GM10266 (cell line): ENCODE results near the gene SETMAR.
"Not testable (repeated sequence)": the region's sequence is repeated elsewhere in the genome, so short reads cannot be mapped to it uniquely, and the experiment has no call there.

Experiments used
- DNase-seq: peaks from one replicate; pipeline ENCODE4 v3.0.0; 2012; ENCODE audit errors: extremely low spot score
- TF ChIP-seq, protein P1 (sequence below): IDR thresholded peaks from 2 replicates; pipeline ENCODE4 v1.5.1; 2012; ENCODE audit warnings: mild to moderate bottlenecking, low read depth; ENCODE audit not compliant: control insufficient read depth, insufficient read depth; ENCODE audit errors: missing control alignments

The SETMAR gene

DNA sequence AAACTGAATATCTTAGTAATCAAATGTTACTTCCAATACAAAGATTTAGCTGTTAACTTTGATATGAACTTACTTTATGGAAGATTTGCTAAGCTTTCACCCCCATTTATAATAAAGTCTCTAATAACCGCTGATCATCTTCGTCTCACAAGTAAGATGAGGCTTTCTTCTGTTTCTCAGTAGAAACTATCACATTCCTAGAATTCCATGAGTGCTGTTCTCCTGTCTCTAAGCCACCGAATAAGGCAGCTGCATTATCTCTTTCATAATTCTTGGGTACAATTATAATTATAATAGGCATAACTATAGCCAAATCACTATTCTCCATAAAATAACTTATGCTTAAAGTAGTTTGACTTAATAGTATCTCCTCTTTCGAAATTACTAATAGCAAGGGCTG lies 18.3 kb upstream of the SETMAR start:
- no peak for DNase-seq
- TF ChIP-seq, protein P1, sequence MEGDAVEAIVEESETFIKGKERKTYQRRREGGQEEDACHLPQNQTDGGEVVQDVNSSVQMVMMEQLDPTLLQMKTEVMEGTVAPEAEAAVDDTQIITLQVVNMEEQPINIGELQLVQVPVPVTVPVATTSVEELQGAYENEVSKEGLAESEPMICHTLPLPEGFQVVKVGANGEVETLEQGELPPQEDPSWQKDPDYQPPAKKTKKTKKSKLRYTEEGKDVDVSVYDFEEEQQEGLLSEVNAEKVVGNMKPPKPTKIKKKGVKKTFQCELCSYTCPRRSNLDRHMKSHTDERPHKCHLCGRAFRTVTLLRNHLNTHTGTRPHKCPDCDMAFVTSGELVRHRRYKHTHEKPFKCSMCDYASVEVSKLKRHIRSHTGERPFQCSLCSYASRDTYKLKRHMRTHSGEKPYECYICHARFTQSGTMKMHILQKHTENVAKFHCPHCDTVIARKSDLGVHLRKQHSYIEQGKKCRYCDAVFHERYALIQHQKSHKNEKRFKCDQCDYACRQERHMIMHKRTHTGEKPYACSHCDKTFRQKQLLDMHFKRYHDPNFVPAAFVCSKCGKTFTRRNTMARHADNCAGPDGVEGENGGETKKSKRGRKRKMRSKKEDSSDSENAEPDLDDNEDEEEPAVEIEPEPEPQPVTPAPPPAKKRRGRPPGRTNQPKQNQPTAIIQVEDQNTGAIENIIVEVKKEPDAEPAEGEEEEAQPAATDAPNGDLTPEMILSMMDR = no peak

DNA sequence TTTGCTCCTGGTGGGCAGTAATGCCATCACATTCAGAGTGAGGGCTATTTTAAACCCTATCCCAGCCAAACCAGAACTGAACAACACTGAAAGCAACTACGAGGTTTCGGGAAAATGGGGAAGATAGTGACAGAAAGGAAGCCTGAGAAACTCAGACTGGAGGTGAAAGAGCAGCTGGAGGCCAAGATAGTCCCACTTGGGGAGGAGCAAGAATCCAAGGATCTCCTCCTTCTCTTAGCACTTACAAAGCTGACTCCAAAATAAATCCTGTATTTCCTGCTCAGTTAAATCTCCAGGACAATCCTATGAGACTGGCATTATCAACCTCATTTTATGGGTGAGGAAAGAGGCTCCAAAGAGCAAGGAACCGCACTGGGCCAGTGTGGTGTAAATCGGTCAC lies 14.1 kb upstream of the SETMAR start:
- TF ChIP-seq, protein P1 = no peak
- DNase-seq = no peak

DNA sequence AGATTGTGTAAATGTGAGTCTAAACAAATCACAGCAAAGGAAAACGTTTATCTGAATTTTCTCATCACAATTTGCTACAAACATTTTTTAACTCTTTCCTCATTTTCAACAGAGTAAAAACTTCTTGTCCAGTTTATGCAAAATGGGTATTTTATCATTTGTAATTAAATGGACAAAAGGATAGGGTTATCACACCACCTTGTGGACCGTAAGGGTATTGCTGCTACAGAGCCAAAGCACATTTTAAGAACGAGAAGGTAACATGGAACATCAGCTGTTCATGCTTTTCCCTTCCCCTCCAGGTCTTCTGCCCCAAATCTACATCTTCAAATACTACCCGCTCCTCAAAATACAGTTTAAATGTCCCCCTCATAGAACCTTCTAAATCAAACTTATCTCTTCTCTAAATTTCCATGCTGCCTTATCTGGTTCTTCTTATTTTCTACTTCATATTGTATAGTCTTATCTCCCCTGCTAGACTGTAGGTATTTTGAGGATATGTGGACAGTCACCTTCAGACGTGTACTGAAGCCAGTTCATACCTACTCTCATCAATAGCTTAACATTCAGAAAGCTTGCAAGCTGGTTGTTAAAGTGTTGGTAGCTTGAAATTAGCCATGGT lies 12.8 kb upstream of the SETMAR start:
- DNase-seq = peak; percentile 20
- TF ChIP-seq, protein P1 = peak; percentile 84

DNA sequence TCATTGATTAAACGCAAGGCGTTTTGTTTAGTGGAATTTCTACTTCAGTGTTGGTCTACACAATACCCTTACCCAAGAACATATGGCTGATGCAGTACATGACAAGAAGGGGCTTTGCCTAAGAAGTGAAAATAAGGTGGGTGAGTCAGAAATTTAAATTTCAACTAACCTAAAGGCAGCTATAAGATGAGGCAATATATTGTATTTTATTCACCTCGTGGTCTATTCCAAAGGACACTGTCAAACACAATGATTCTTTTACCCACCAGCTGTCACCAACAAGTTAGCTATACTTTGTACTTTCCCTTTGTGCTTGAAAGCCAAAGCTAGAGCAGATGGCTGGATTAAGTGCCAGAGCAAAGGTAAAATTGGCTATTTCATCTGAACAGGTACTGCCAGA lies 10.9 kb upstream of the SETMAR start:
- DNase-seq = no peak

DNA sequence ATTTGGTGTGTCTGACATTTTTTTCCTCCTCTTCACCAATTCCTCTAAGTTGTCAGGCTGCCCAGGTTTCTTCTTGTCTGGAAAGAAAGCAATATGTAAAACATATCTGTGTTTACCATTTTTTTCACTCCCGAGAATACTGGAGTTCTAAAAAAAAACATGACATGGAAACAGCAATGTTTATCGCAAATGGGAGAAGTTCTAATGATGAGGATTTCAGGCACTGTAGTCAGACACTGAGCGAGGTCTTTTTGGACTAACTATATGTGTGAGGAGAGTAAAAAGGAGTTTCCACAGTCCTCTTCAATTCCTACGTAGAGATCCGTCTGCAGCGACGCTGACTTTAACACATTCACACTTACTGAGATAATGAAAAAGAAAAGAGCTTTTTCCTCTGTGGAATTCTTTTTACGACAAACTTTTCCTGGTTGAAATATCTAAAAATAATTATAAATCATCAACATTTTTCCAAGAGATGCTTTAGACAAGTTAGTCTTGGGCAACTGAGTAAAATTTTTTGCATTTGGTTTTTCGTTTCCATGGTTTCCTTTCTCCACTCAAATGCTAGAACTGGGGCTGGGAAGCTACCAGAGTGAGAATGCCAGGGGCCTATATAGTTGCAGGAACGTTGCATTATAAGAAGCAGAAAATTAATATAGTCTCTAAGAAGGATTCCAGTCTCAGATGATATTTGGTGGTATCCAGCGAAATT lies 8.4 kb upstream of the SETMAR start:
- TF ChIP-seq, protein P1 = no peak
- DNase-seq = no peak

More for the DNA sequence above, 10.9 kb upstream of the SETMAR start:
- TF ChIP-seq, protein P1 = no peak

DNA sequence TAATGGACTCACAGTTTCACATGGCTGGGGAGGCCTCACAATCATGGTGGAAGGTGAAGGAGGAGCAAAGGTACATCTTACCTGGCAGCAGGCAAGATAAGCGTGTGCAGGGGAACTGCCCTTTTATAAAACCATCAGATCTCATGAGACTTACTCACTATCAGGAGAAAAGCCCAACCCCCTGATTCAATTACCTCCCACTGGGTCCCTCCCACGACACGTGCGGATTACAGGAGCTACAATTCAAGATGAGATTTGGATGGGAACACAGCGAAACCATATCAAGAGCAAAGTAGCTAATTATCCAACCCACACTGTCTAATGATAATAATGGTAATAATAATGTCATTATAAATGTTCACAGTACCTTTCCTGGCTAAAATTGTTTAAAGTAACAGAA lies 6.7 kb upstream of the SETMAR start:
- not testable (repeated sequence) for DNase-seq

DNA sequence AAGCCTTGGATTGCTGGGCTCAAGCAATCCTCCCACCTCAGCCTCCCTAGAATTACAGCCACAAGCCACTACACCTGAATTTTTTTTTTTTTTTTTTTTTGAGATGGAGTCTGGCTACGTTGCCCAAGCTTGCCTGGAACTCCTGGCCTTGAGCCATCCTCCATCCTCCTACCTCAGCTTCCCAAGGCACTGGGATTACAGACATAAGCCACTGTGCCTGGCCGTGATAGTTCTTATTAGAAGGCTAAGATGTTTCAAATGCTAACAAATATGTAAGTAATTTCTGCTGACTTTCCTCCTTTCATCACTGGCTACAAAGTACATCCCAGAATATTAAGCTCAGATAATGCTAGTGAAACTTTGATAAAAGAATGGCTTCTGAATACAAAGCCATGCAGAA lies 5.7 kb upstream of the SETMAR start:
- DNase-seq = no peak
- TF ChIP-seq, protein P1 = no peak
